ENCODE measurements around the gene EIF3I. TPM values are rescaled to one million over a fixed set of nuclear protein-coding genes. Genes with fewer than 3 reads are reported as not detected.
"Not testable (repeated sequence)": the region's sequence is repeated elsewhere in the genome, so short reads cannot be mapped to it uniquely, and the experiment has no call there.

The EIF3I gene
- total RNA-seq, 6 donors from 2014 or later, result 62.9 to 173 (median 109) TPM

DNA sequence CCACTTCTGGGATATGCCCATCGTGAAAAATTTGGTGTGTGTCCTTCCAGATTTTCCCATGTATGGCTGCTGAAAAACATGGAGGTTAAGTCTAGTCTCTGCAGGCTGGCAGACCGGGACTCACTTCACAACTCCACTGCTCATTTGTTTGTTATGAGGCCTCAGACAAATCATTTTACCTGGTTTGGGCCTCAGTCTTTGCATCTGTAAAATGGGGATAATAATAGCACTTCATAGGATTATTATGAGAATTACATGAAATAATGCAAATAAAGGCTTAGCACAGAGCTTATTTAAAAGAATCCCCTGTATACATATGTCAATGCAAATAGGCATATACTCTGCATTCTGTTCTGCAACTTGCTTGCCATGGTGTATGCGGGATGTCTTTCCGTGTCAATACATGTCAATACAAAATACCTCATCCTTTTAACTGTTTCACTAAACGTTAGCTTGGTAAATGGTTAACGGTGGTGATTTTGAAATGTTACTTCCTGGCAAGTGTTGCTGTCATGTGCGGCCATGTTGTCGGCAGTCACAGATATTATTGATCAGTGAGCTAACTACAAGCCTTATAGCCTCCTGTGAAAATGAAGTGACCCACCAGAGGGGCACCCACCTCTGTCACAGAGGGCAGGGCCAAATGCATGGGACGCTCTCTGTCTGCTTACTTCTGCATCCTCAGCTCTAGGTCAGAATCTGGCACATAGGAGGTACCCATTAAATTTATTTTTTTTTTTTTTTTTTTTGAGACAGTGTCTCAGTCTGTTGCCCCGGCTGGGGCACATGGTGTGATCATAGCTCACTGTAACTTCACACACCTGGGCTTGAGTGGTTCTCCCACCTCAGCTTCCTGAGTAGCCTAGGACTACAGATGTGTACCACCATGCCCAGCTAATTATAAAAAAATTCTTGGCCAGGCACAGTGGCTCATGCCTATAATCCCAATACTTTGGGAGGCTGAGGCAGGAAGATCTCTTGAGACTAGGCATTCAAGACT is 33.2 kb downstream of the EIF3I start:
- no peaks in the 10 kb centered on the region for H3K9me3 ChIP-seq
- peaks cover 10 to 21% (median 12%) of the 10 kb centered on the region in 4 donors for H3K4me1 ChIP-seq
- H3K27ac ChIP-seq, result peak overlapping the region in 2 of 4 donors; percentile 23 to 42
- H3K27me3 ChIP-seq, result no peaks in the 10 kb centered on the region
- no peak for DNase-seq
- no peak overlapping the region for H3K4me3 ChIP-seq
- 72 to 79% methylated on average over 10 of the region's 10 CpGs for WGBS, 2 donors
- TF ChIP-seq POLR2A (IDR thresholded peaks at IDR 0.05) (no peak), POLR2AphosphoS5 (IDR thresholded peaks at IDR 0.05) (no peak), EP300 (IDR thresholded peaks at IDR 0.05) (no peak)
- TF ChIP-seq, protein P1, sequence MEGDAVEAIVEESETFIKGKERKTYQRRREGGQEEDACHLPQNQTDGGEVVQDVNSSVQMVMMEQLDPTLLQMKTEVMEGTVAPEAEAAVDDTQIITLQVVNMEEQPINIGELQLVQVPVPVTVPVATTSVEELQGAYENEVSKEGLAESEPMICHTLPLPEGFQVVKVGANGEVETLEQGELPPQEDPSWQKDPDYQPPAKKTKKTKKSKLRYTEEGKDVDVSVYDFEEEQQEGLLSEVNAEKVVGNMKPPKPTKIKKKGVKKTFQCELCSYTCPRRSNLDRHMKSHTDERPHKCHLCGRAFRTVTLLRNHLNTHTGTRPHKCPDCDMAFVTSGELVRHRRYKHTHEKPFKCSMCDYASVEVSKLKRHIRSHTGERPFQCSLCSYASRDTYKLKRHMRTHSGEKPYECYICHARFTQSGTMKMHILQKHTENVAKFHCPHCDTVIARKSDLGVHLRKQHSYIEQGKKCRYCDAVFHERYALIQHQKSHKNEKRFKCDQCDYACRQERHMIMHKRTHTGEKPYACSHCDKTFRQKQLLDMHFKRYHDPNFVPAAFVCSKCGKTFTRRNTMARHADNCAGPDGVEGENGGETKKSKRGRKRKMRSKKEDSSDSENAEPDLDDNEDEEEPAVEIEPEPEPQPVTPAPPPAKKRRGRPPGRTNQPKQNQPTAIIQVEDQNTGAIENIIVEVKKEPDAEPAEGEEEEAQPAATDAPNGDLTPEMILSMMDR (IDR thresholded peaks at IDR 0.05), result no peak
- no peak for ATAC-seq (ENCODE audit: low FRiP score in 2 of 2)
- no peaks in the 10 kb centered on the region for H3K36me3 ChIP-seq

DNA sequence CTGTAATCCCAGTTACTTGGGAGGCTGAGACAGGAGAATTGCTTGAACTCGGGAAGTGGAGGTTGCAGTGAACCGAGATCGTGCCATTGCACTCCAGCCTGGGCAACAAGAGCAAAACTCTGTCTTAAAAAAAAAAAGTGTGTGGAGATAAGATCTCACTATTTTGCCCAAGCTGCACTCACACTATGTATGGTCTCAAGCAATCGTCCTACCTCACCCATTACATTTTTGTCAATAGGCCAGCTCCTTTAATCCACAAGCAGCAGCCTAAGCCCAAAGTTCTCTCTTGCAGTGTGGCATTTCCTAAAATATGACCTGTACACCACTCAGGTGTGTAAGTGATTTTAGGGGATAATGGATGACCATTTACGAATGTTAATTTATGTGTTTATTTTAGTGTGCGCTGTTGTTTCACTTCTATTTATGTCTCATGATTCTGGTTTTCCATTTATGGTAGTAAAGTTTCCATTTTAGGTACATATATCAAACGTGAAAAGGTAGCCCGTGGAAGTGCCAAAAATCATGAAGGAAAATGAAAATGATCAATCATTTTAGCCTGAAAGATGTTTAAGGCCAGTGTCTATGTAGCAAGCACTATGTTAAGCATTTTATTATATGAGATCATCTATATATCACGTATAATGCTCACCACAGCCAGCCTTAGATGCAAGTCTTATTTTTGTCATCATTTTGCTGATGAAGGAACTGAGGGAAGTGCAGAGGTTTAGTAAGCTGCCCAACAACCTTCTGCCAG is 34.4 kb downstream of the EIF3I start:
- Histone ChIP-seq H3K4me1 (peaks cover 0 to 10% (median 7%) of the 10 kb centered on the region in 4 donors), H3K9me3 (no peaks in the 10 kb centered on the region), H3K27me3 (no peaks in the 10 kb centered on the region), H3K4me3 (no peak overlapping the region), H3K36me3 (no peaks in the 10 kb centered on the region), H3K27ac (no peak overlapping the region)
- ATAC-seq (ENCODE audit: low FRiP score in 2 of 2) (no peak), DNase-seq (no peak)
- WGBS, 2 donors, result 72 to 79% methylated on average over 9 of the region's 9 CpGs
- TF ChIP-seq POLR2AphosphoS5 (IDR thresholded peaks at IDR 0.05) (no peak), POLR2A (IDR thresholded peaks at IDR 0.05) (no peak), EP300 (IDR thresholded peaks at IDR 0.05) (no peak)
- TF ChIP-seq, protein P1 (IDR thresholded peaks at IDR 0.05), result no peak

DNA sequence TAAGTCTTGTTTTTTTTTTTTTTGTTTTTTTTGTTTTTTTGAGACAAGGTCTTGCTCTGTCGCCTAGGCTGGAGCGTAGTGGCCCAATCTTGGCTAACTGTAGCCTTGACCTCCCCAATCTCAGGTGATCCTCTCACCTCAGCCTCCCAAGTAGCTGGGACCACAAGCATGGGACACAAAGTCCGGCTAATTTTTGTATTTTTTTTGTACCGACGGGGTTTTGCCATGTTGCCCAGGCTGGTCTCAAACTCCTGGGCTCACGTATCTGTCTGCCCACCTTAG is 35.0 kb downstream of the EIF3I start:
- no peaks in the 10 kb centered on the region for H3K9me3 ChIP-seq
- ATAC-seq (ENCODE audit: low FRiP score in 2 of 2) (no peak), DNase-seq (no peak)
- no peaks in the 10 kb centered on the region for H3K27me3 ChIP-seq
- H3K4me3 ChIP-seq, result no peak overlapping the region
- 94 to 95% methylated on average over 6 of the region's 6 CpGs for WGBS, 2 donors
- H3K4me1 ChIP-seq, result peaks cover 0 to 5% (median 4%) of the 10 kb centered on the region in 4 donors
- H3K27ac ChIP-seq, result no peak overlapping the region
- H3K36me3 ChIP-seq, result no peaks in the 10 kb centered on the region
- TF ChIP-seq POLR2AphosphoS5 (IDR thresholded peaks at IDR 0.05), result no peak
- no peak for TF ChIP-seq EP300 (IDR thresholded peaks at IDR 0.05)
- TF ChIP-seq, protein P1 (IDR thresholded peaks at IDR 0.05), result no peak
- TF ChIP-seq POLR2A (IDR thresholded peaks at IDR 0.05), result no peak

DNA sequence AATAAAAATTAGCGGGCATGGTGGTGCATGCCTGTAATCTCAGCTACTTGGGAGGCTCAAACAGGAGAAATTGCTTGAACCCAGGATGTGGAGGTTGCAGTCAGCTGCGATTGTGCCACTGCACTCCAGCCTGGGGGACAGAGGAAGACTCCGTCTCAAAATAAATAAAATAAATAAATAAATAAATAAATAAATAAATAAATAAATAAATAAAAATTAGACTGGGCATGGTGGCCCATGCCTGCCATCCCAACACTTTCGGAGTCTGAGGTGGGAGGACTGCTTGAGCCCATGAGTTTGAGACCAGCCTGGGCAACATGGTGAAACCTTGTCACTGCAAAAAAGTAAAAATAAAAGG is 41.0 kb downstream of the EIF3I start:
- not testable (repeated sequence) for H3K27me3 ChIP-seq; H3K9me3 ChIP-seq; H3K4me1 ChIP-seq; ATAC-seq (ENCODE audit: low FRiP score in 2 of 2); H3K27ac ChIP-seq; H3K36me3 ChIP-seq; DNase-seq; H3K4me3 ChIP-seq
- 96 to 97% methylated on average over 4 of the region's 4 CpGs for WGBS, 2 donors

DNA sequence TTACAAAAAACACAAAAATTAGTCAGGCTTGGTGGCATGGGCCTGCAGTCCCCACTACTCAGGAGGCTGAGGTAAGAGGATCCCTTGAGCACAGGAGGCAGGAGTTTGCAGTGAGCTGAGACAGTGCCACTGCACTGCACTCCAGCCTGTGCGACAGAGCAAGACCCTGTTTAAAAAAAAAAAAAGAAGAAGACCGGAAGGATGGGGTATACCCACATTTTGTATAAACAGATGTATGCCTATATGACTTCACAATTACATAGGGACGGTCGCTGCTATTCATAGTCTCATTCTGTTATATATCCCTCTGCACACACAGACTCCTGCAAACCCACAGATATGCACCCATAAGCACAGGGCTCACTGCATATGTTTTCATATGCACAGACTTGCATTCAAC is 41.5 kb downstream of the EIF3I start:
- DNase-seq, result no peak
- TF ChIP-seq EP300 (IDR thresholded peaks at IDR 0.05), result no peak
- no peak for TF ChIP-seq POLR2AphosphoS5 (IDR thresholded peaks at IDR 0.05)
- TF ChIP-seq POLR2A (IDR thresholded peaks at IDR 0.05), result no peak
- TF ChIP-seq, protein P1 (IDR thresholded peaks at IDR 0.05), result no peak
- WGBS, 2 donors, result 73 to 95% methylated on average over 4 of the region's 4 CpGs

More for the DNA sequence above, 41.5 kb downstream of the EIF3I start:
- Histone ChIP-seq H3K4me1 (peaks cover 0 to 4% (median 0%) of the 10 kb centered on the region in 4 donors), H3K9me3 (no peaks in the 10 kb centered on the region), H3K36me3 (no peaks in the 10 kb centered on the region), H3K27ac (no peak overlapping the region), H3K4me3 (no peak overlapping the region), H3K27me3 (no peaks in the 10 kb centered on the region)
- no peak for ATAC-seq (ENCODE audit: low FRiP score in 2 of 2)

Data from upper lobe of left lung (tissue), 6 donors.